Thoracic aorta (tissue), 2 donors: ENCODE results near the gene LMX1B. TPM values are rescaled to one million over a fixed set of nuclear protein-coding genes. Genes with fewer than 3 reads are reported as not detected.
A peak's percentile ranks its signal among the peaks of the same experiment; 100 is the strongest.

Experiments
- ATAC-seq: fragments of 150-250 bp; one replicate; pipeline ENCODE4 v1.8.0; 2017; ENCODE audit warnings: low read depth; ENCODE audit not compliant: insufficient number of reproducible peaks, low FRiP score
- DNase-seq: peaks from one replicate; pipeline ENCODE4 v3.0.0-alpha.2; 2020; ENCODE audit warnings: low spot score
- H3K27ac ChIP-seq, 2 donors: fragments of 200-600 bp; sonication (generic); 1 replicate in 1 of 2; 2 replicates in 1 of 2; pipeline ENCODE4 v1.5.1; 2016; ENCODE audit warnings: mild to moderate bottlenecking in 2 of 2, moderate library complexity in 2 of 2
- H3K27me3 ChIP-seq: fragments of 200-600 bp; sonication (generic); replicated peaks from 2 replicates; pipeline ENCODE4 v1.6.0; 2016; ENCODE audit warnings: mild to moderate bottlenecking; ENCODE audit not compliant: insufficient read depth
- H3K36me3 ChIP-seq: fragments of 200-600 bp; sonication (generic); one replicate; pipeline ENCODE4 v1.5.1; 2016
- H3K4me1 ChIP-seq, 2 donors: fragments of 200-600 bp; sonication (generic); 1 replicate in 1 of 2; 2 replicates in 1 of 2; pipeline versions ENCODE4 v1.5.1 to v1.6.0; 2016; ENCODE audit warnings: low read depth in 2 of 2, mild to moderate bottlenecking in 1 of 2; ENCODE audit not compliant: control insufficient read depth in 1 of 2
- H3K4me3 ChIP-seq: fragments of 200-600 bp; sonication (generic); 2 replicates; pipeline ENCODE4 v1.5.1; 2016; ENCODE audit warnings: mild to moderate bottlenecking
- H3K9me3 ChIP-seq: fragments of 200-600 bp; sonication (generic); 2 replicates; pipeline ENCODE4 v1.5.1; 2016
- total RNA-seq, 2 donors: library from RNA; depleted of rRNA; stranded (reverse); fragments of >200 nt; gene quantifications; one replicate each; pipeline versions ENCODE4 v1.1.0 to v1.2.3, GENCODE V29; 2016
- TF ChIP-seq, protein P1 (sequence below): fragments of 200-600 bp; sonication (generic); IDR thresholded peaks from one replicate; pipeline ENCODE4 v1.5.1; 2019; ENCODE audit warnings: antibody characterized with exemption

The LMX1B gene
- total RNA-seq, 2 donors from 2014 or later, result not detected

DNA sequence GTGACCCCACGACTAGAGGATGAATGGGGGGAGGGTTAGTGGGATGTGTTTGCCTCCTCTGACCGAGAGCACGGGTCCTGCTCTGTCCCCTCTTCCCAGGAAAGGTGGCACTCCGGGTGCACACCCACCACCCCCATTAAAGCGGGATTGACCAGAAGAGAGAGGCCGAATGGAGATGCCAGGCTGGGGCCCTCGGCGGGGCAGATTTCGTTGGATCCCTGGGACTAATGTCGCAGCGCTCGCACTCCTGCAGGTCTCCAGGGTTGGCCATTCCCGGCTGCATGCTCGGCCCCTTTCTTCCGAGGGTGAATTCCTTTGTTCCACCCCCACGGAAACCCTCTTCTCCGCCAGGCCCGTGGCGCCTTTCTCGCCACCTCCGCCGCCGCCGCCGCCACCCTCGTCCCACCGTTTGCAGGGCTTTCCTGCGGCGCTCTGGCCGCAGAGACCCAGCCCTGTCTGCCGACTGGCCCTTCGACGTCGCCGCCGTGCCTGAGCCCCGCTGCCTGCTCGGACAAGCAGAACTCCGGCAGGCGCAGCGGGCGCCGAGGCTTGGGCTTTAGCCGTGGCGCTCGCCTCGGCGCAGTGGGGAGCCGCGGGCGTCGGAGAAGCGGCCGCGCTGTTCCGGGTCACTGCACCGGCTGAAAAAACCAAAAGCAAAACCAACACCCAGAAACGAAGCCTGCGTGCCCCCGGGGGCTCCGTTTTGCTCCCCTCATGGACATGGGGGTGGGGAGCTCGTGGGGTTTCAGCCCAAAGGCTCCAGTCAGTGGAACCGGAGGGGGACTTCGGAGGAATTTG lies 11.8 kb downstream of the LMX1B start:
- DNase-seq (no peak), ATAC-seq (no peak)
- Histone ChIP-seq H3K36me3 (no peaks in the 10 kb centered on the region), H3K4me3 (peak overlapping the region; percentile 57), H3K27me3 (peaks cover 27% of the 10 kb centered on the region), H3K27ac (no peak overlapping the region), H3K9me3 (no peaks in the 10 kb centered on the region), H3K4me1 (peaks cover 0 to 14% of the 10 kb centered on the region in 2 donors)
- TF ChIP-seq, protein P1, sequence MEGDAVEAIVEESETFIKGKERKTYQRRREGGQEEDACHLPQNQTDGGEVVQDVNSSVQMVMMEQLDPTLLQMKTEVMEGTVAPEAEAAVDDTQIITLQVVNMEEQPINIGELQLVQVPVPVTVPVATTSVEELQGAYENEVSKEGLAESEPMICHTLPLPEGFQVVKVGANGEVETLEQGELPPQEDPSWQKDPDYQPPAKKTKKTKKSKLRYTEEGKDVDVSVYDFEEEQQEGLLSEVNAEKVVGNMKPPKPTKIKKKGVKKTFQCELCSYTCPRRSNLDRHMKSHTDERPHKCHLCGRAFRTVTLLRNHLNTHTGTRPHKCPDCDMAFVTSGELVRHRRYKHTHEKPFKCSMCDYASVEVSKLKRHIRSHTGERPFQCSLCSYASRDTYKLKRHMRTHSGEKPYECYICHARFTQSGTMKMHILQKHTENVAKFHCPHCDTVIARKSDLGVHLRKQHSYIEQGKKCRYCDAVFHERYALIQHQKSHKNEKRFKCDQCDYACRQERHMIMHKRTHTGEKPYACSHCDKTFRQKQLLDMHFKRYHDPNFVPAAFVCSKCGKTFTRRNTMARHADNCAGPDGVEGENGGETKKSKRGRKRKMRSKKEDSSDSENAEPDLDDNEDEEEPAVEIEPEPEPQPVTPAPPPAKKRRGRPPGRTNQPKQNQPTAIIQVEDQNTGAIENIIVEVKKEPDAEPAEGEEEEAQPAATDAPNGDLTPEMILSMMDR, result no peak

DNA sequence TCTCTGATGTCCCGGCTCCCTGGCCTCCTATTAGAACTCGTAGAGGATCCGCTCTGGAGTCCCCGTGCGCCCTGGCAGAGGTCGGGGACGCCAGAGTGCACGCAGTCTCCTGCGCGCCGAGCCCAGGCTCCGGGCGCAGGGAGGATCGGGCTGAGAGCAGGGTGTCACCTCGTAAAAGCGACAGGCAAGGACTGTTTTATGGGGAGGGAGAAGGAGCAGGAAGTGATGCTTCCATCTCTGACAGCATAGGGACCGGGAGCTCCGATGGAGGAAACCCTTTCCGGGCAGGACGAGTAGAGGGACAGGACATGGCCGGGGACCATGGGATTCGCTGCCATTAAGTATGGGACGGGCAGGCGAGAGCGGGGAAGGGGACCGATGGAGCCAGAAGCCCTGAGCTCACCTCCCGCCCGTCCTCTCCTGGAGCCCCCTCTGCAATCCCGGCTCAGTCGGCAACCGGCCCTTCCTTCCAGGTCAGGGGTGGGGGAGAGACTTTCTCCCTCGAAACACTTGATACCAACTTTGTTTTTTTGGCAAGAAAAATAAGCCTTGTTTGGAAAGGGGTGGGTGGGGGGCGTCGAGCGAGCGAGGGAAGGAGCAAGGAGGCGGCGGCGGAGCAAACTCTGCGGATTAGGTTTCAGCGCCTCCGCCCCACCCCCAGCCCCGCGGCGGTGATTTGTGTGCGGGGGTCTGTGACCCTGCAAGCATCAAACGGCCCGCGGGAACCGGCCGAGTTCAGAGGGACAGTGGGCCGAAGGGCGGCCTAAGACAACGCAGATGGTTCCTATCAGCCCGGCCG lies 12.6 kb downstream of the LMX1B start:
- DNase-seq (no peak), ATAC-seq (no peak)
- Histone ChIP-seq H3K9me3 (no peaks in the 10 kb centered on the region), H3K36me3 (no peaks in the 10 kb centered on the region), H3K4me3 (peak overlapping the region; percentile 57), H3K4me1 (peaks cover 0 to 14% of the 10 kb centered on the region in 2 donors), H3K27ac (no peak overlapping the region), H3K27me3 (peaks cover 27% of the 10 kb centered on the region)
- TF ChIP-seq, protein P1, result no peak

DNA sequence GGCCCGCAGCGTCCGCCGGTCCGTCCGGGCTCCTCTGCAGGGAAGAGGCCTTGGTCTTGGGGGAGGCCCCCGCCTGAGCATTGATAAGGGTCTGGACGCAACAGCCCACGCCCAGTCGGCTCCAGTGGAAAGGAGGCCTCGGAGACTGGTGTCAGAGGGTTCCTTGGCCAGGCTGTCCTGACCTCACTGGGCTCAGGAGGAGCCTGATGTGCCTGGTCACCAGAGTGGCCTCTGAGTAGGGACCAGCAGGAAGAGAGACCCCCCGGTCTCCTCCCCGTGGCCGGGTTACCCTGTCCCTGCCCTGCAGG lies 13.2 kb downstream of the LMX1B start:
- Histone ChIP-seq H3K36me3 (no peaks in the 10 kb centered on the region), H3K4me3 (no peak overlapping the region), H3K27ac (no peak overlapping the region), H3K27me3 (peaks cover 27% of the 10 kb centered on the region), H3K4me1 (peaks cover 0 to 14% of the 10 kb centered on the region in 2 donors), H3K9me3 (no peaks in the 10 kb centered on the region)
- ATAC-seq, result no peak
- TF ChIP-seq, protein P1, result no peak
- no peak for DNase-seq

DNA sequence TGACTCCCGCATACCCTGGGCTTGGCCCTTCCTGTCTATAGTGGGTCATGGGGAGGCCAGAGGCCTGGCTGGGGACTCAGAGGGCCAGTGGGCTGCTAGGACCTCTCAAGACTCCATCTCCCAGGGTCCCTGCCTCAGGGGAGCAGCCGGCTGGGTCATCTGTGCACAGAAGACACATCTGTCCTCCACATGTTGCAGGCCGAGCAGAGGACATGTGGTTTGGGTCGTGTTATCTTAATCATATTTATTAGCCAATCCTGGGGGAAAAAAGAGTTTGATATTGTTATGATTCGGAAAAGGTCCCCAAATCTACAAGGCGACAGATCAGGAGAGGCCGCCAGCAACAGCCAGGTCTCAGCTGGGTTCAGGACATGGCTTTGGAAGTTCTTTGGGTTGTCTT lies 14.4 kb downstream of the LMX1B start:
- H3K27me3 ChIP-seq, result peaks cover 27% of the 10 kb centered on the region

More for the DNA sequence above, 14.4 kb downstream of the LMX1B start:
- ATAC-seq, result no peak
- H3K27ac ChIP-seq, result no peak overlapping the region
- H3K4me3 ChIP-seq, result no peak overlapping the region
- no peak for DNase-seq
- H3K4me1 ChIP-seq, result peaks cover 0 to 14% of the 10 kb centered on the region in 2 donors
- no peaks in the 10 kb centered on the region for H3K36me3 ChIP-seq
- no peaks in the 10 kb centered on the region for H3K9me3 ChIP-seq
- TF ChIP-seq, protein P1, result no peak
